SK-N-SH treated with all-trans-retinoic acid at 6 μM for 48 hours (cell line): ENCODE measurements around the gene FAM229B.

Source experiments
- ATAC-seq: fragments of 200-7000 bp; cut with Tn5 transposase; 3 replicates; pipeline ENCODE4 v1.9.1; 2020; ENCODE audit warnings: mild to moderate bottlenecking, moderate library complexity
- ARNTL ChIP-seq: fragments of 450-650 bp; formaldehyde crosslinking; IDR thresholded peaks from 2 replicates; pipeline ENCODE4 v1.5.0; 2020; ENCODE audit warnings: low read depth, mild to moderate bottlenecking, moderate library complexity, borderline replicate concordance
- BACH2 ChIP-seq: fragments of 250-450 bp; sonication (Bioruptor Pico); IDR thresholded peaks from 2 replicates; pipeline ENCODE4 v1.9.0; 2021; ENCODE audit warnings: mild to moderate bottlenecking, borderline replicate concordance
- CSDC2 ChIP-seq: fragments of 250-450 bp; sonication (Bioruptor Pico); IDR thresholded peaks from 2 replicates; pipeline ENCODE4 v1.5.0; 2020; ENCODE audit warnings: mild to moderate bottlenecking, moderate library complexity
- ESRRG ChIP-seq: fragments of 250-450 bp; sonication (Bioruptor Pico); IDR thresholded peaks from 2 replicates; pipeline ENCODE4 v1.6.1; 2021; ENCODE audit warnings: mild to moderate bottlenecking
- GLIS3 ChIP-seq: fragments of 250-450 bp; sonication (Bioruptor Pico); IDR thresholded peaks from 2 replicates; pipeline ENCODE4 v1.5.0; 2020; ENCODE audit warnings: mild to moderate bottlenecking, moderate library complexity
- ISL1 ChIP-seq: fragments of 250-450 bp; sonication (Bioruptor Pico); IDR thresholded peaks from 2 replicates; pipeline ENCODE4 v2.1.2; 2022; ENCODE audit warnings: mild to moderate bottlenecking, moderate library complexity
- SNAI2 ChIP-seq: fragments of 250-450 bp; sonication (Bioruptor Pico); IDR thresholded peaks from 2 replicates; pipeline ENCODE4 v1.5.0; 2020; ENCODE audit warnings: mild to moderate bottlenecking, moderate library complexity
- TCF4 ChIP-seq: fragments of 250-450 bp; sonication (Bioruptor Pico); IDR thresholded peaks from 2 replicates; pipeline ENCODE4 v1.8.0; 2021; ENCODE audit warnings: mild to moderate bottlenecking, moderate library complexity, borderline replicate concordance
- TOX ChIP-seq: fragments of 250-450 bp; sonication (Bioruptor Pico); IDR thresholded peaks from 2 replicates; pipeline ENCODE4 v1.8.0; 2021; ENCODE audit warnings: mild to moderate bottlenecking, moderate library complexity, borderline replicate concordance
- ZC3H10 ChIP-seq: fragments of 250-450 bp; sonication (Bioruptor Pico); IDR thresholded peaks from 2 replicates; pipeline ENCODE4 v1.5.1; 2021; ENCODE audit warnings: mild to moderate bottlenecking, moderate library complexity
- ZFP30 ChIP-seq: fragments of 450-650 bp; formaldehyde crosslinking; IDR thresholded peaks from 2 replicates; pipeline ENCODE4 v1.5.0; 2022; ENCODE audit warnings: mild to moderate bottlenecking, moderate library complexity
- ZNF565 ChIP-seq: fragments of 450-650 bp; formaldehyde crosslinking; conservative IDR thresholded peaks from 2 replicates; pipeline ENCODE4 v1.5.0; 2020; ENCODE audit warnings: low read depth, mild to moderate bottlenecking, moderate library complexity
- ZNF70 ChIP-seq: fragments of 450-650 bp; formaldehyde crosslinking; IDR thresholded peaks from 2 replicates; pipeline ENCODE4 v1.5.0; 2020; ENCODE audit warnings: mild to moderate bottlenecking, moderate library complexity
- TF ChIP-seq, protein P1 (sequence below): fragments of 250-450 bp; sonication (Bioruptor Pico); IDR thresholded peaks from 2 replicates; pipeline ENCODE4 v1.8.0; 2020; ENCODE audit warnings: mild to moderate bottlenecking, moderate library complexity, borderline replicate concordance
- TF ChIP-seq, protein P2 (sequence below): fragments of 250-450 bp; sonication (Bioruptor Pico); IDR thresholded peaks from 2 replicates; pipeline ENCODE4 v1.5.0; 2020; ENCODE audit warnings: mild to moderate bottlenecking, moderate library complexity
- TF ChIP-seq, protein P3 (sequence below): fragments of 250-450 bp; sonication (Bioruptor Pico); IDR thresholded peaks from 2 replicates; pipeline ENCODE4 v1.5.1; 2020; ENCODE audit warnings: low read depth, mild to moderate bottlenecking, moderate library complexity
- TF ChIP-seq, protein P4 (sequence below): fragments of 250-450 bp; sonication (Bioruptor Pico); IDR thresholded peaks from 2 replicates; pipeline ENCODE4 v1.5.1; 2021; ENCODE audit warnings: mild to moderate bottlenecking, moderate library complexity

FAM229B gene

DNA sequence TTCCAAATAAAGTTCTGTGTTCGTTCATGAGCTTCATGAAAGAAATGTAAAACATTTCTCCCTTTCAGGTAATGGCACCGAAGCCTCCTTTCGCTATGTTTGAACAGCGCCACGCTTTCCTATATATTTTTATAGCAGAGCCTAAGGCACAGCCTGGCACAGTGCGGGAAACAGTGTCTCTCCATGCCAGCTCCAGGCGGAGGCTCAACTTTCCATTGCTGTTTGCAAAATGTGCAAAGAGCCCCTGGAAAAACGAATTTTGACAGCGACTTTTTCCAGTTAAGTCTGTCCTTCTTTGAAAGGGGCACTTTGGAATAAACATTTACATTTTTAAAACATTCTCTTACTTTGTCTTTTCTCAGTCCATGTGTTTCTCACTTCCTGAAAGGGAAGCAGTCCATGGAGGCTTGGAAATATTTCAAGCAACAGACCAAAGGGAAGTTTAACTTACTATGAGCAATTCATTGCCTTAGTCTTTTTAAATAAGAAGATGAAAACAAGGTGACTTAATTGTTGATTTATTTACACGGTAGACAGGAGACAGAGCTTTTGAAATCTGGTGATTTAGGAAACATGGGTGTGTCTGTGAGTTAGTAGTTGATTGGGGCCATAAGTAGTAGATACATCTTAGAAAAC lies 32.7 kb upstream of the FAM229B start (continued):
- TF ChIP-seq ISL1 (CRISPR knock-in tag) (no peak), SNAI2 (no peak), CSDC2 (CRISPR knock-in tag) (no peak), ZFP30 (CRISPR knock-in tag) (no peak), ZNF70 (CRISPR knock-in tag) (no peak)
- TF ChIP-seq, protein P1, sequence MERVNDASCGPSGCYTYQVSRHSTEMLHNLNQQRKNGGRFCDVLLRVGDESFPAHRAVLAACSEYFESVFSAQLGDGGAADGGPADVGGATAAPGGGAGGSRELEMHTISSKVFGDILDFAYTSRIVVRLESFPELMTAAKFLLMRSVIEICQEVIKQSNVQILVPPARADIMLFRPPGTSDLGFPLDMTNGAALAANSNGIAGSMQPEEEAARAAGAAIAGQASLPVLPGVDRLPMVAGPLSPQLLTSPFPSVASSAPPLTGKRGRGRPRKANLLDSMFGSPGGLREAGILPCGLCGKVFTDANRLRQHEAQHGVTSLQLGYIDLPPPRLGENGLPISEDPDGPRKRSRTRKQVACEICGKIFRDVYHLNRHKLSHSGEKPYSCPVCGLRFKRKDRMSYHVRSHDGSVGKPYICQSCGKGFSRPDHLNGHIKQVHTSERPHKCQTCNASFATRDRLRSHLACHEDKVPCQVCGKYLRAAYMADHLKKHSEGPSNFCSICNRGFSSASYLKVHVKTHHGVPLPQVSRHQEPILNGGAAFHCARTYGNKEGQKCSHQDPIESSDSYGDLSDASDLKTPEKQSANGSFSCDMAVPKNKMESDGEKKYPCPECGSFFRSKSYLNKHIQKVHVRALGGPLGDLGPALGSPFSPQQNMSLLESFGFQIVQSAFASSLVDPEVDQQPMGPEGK (CRISPR knock-in tag): no peak

DNA sequence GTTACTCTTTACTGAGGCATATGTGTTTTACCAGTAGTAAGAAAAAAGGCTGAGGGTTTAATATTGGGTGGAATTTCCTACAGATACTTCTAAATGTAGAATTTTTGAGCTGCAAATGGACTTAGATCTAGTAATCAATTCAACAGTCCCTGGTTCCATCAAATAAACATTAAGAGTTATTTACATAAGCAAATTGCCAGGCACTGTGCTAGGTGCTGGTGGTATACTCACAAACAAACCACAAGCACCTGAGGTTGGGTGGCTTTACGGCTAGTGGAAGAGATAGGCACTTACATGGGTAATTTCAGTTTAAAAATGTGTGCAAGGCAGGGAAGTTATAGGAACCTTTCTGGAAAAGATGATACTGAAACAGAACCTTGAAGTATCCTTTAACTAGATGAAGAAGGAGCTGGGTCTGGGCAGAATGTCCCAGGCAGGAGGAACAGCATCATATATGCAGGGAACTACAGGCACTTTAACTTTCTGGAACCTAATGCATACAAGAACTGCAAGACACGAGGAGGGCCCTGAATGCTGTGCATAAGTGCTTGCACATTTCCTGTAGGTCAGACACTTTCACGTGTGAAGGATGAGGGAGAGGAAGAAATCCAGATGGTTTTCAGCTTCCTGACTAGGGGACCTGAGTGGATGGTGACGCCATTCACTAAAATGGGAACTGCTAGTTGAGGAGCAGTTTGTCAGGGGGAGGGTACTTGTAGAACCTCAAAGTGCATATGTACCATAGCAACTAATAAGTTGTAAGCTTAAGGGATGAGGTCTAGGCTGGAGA lies 29.0 kb upstream of the FAM229B start:
- TF ChIP-seq, protein P1 (CRISPR knock-in tag): no peak
- TF ChIP-seq SNAI2: no peak
- no peak for TF ChIP-seq ESRRG (CRISPR knock-in tag)
- no peak for TF ChIP-seq TCF4
- TF ChIP-seq, protein P2, sequence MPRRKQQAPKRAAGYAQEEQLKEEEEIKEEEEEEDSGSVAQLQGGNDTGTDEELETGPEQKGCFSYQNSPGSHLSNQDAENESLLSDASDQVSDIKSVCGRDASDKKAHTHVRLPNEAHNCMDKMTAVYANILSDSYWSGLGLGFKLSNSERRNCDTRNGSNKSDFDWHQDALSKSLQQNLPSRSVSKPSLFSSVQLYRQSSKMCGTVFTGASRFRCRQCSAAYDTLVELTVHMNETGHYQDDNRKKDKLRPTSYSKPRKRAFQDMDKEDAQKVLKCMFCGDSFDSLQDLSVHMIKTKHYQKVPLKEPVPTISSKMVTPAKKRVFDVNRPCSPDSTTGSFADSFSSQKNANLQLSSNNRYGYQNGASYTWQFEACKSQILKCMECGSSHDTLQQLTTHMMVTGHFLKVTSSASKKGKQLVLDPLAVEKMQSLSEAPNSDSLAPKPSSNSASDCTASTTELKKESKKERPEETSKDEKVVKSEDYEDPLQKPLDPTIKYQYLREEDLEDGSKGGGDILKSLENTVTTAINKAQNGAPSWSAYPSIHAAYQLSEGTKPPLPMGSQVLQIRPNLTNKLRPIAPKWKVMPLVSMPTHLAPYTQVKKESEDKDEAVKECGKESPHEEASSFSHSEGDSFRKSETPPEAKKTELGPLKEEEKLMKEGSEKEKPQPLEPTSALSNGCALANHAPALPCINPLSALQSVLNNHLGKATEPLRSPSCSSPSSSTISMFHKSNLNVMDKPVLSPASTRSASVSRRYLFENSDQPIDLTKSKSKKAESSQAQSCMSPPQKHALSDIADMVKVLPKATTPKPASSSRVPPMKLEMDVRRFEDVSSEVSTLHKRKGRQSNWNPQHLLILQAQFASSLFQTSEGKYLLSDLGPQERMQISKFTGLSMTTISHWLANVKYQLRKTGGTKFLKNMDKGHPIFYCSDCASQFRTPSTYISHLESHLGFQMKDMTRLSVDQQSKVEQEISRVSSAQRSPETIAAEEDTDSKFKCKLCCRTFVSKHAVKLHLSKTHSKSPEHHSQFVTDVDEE (CRISPR knock-in tag): no peak
- no peak for TF ChIP-seq ZC3H10 (CRISPR knock-in tag)
- TF ChIP-seq, protein P3, sequence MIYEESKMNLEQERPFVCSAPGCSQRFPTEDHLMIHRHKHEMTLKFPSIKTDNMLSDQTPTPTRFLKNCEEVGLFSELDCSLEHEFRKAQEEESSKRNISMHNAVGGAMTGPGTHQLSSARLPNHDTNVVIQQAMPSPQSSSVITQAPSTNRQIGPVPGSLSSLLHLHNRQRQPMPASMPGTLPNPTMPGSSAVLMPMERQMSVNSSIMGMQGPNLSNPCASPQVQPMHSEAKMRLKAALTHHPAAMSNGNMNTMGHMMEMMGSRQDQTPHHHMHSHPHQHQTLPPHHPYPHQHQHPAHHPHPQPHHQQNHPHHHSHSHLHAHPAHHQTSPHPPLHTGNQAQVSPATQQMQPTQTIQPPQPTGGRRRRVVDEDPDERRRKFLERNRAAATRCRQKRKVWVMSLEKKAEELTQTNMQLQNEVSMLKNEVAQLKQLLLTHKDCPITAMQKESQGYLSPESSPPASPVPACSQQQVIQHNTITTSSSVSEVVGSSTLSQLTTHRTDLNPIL (CRISPR knock-in tag): no peak
- no peak for TF ChIP-seq ARNTL (CRISPR knock-in tag)
- TF ChIP-seq BACH2 (CRISPR knock-in tag): no peak
- TF ChIP-seq, all 23 proteins: peak for 0
- ATAC-seq: no peak

DNA sequence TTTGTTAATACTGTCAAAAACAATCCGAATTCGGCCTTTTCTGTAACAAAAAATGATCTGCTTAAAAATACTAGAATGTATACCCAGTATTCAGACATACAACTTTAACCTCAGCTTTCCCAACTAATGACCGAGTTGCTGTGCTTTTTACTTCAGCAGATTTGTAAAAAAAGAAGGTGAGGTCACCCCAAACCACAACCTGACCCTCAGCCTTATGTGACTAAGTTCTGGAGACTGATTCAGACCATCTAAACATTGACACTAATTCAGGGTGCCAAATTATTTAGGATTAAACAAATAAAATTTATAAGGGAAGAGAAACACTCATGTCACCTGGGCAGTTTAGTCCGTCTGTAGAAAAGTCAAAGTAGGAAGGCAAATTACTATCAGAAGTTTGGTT lies 25.8 kb upstream of the FAM229B start:
- ATAC-seq: no peak
- TF ChIP-seq TOX (CRISPR knock-in tag): no peak
- no peak for TF ChIP-seq ZNF565 (CRISPR knock-in tag)
- TF ChIP-seq, protein P3 (CRISPR knock-in tag): no peak

DNA sequence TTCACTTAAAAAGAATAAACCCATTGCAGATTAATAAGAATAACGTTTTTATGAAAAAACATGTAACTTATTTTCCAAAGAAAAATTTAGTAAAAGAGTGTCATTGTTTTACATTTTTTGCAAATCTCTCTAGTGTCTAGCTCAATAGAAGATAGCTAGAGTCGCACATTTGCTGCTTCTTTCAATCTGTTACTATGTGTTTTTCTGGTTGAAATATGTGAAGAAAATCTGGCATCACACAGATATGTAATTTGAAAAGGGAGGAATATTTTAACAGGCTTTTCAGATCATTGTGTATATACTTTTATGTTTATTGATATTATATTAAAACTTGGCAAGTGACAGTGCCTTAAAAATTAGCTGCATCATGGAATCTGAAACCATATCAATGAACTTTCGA lies 24.4 kb upstream of the FAM229B start:
- ATAC-seq: no peak
- no peak for TF ChIP-seq ARNTL (CRISPR knock-in tag)
- TF ChIP-seq, protein P2 (CRISPR knock-in tag): no peak
- no peak for TF ChIP-seq TOX (CRISPR knock-in tag)
- no peak for TF ChIP-seq GLIS3 (CRISPR knock-in tag)
- TF ChIP-seq, protein P3 (CRISPR knock-in tag): no peak
- TF ChIP-seq, protein P4, sequence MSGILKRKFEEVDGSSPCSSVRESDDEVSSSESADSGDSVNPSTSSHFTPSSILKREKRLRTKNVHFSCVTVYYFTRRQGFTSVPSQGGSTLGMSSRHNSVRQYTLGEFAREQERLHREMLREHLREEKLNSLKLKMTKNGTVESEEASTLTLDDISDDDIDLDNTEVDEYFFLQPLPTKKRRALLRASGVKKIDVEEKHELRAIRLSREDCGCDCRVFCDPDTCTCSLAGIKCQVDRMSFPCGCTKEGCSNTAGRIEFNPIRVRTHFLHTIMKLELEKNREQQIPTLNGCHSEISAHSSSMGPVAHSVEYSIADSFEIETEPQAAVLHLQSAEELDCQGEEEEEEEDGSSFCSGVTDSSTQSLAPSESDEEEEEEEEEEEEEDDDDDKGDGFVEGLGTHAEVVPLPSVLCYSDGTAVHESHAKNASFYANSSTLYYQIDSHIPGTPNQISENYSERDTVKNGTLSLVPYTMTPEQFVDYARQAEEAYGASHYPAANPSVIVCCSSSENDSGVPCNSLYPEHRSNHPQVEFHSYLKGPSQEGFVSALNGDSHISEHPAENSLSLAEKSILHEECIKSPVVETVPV (CRISPR knock-in tag): no peak
- TF ChIP-seq ESRRG (CRISPR knock-in tag): no peak
- no peak for TF ChIP-seq ZNF70 (CRISPR knock-in tag)
